ENCODE measurements around the gene SETD1B.

- TF ChIP-seq CTCF (conservative IDR thresholded peaks at IDR 0.05; ENCODE audit: low read length) (no peak), EZH2phosphoT487 (IDR thresholded peaks at IDR 0.05; ENCODE audit: borderline replicate concordance) (no peak)
Observed at GRCh38 chr12:121866331-121866730, 62.5 kb downstream of the SETD1B start.
